GM18519 (cell line): ENCODE data around the gene MTLN.
"Not testable (repeated sequence)": the region's sequence is repeated elsewhere in the genome, so short reads cannot be mapped to it uniquely, and the experiment has no call there.

ENCODE experiments used
- ATAC-seq: cut with Tn5 transposase; IDR thresholded peaks from one replicate; pipeline ENCODE4 v1.9.1; 2021; ENCODE audit warnings: mild to moderate bottlenecking, moderate library complexity; ENCODE audit not compliant: unreplicated experiment, low FRiP score

The MTLN gene, protein sequence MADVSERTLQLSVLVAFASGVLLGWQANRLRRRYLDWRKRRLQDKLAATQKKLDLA

GRCh38 chr2:110211938-110212858 lies at the start of gene MTLN:
Gene MTLN (minus strand): TSS chr2:110212547. CDS start chr2:110212525, 22 bp downstream.
- peak; percentile 70 for ATAC-seq

DNA sequence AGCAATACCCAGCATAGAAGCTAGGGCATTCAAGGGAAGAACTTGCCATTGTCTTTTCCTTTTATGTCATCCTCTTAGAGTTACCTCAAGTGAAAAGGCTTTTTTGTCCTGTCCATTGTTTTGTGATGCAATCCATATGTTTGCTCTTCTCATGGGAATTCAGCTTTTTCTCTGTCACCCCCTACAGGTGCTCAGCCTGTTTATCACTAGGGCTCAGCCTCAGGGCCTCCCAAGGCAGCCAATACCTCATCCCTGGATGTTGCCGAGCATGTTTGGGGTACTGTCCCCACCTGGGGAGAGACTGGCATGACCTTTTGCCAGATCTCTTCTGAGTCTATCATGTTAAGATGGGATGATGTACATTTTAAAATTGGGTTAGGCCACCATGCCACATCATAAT lies 49.6 kb upstream of the MTLN start:
- ATAC-seq = not testable (repeated sequence)

DNA sequence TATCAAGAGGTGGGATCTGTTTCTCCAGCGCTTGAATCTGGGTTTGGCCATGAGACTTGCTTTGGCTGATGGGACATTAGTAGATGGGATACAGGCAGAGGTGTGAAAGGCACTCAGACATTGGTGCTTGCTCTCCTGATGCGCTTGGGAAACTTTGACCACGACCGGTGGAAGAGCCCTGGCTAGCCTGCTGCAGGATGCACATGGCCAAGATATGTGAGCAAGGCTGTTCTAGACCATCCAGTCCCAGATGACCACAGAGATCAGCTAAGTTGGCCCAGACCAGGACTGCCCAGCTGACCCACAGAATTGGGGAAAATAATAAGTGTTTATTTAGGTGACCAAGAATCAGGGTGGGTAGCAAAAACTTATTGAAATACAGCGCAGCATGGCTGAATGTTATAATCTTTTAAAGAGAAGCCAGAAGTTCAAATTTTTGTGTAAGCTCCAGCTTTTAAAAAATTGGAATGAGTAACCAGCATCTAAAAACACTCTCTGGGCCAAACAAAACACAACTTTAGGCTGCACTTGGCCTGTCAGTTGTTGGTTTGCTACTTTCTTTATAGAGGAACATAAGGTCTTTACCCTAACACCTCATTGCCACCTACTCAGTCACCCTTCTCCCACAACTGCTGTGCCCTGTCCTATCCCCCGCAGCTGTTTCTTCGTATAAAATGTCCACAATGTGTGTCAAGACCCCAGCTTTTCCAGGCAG lies 35.9 kb upstream of the MTLN start:
- not testable (repeated sequence) for ATAC-seq

GRCh38 chr2:110245488-110246435 lies 33.4 kb upstream of the MTLN start:
- ATAC-seq = not testable (repeated sequence)

DNA sequence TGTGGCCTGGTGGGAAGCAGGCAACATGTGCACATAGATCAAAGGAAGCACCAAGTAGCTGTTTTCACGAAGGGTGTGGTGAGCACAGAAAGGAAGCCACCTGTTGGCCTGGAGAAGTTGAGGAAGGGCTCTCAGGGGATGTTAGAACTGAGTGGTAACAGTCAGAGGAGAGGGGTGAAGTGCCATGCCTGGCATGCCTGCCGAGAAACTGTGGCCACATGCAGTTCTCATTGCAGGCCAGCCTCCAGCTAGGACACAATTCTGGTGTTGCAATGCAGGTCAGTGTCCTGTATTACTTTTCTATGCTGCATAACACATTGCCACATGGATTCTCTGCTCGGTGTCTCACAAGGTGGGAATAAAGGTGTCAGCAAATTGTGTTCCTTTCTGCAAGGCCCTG lies 30.9 kb upstream of the MTLN start:
- ATAC-seq = not testable (repeated sequence)

GRCh38 chr2:110234514-110234913 lies 22.2 kb upstream of the MTLN start:
- not testable (repeated sequence) for ATAC-seq

DNA sequence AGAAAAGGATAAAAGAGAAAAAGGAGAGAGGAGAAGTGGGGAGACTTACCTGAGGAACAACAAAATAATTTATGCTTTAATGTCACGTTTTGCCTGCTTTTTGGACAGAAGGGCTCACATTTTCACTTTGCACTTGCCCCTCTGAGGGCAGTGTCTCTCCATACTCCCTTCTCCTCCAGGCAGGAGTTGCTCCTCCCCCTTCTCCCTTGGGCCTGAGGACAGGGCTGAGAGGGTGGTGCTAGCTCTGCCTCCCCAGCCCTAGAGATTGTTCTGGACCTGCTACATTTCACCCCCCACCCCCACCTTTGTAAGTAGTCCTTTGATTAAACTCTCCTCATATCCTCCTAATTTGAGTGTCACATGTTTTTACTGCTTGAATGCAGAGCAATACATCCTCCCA lies 17.5 kb upstream of the MTLN start:
- ATAC-seq = not testable (repeated sequence)

GRCh38 chr2:110222626-110223025 lies 10.3 kb upstream of the MTLN start:
- not testable (repeated sequence) for ATAC-seq

DNA sequence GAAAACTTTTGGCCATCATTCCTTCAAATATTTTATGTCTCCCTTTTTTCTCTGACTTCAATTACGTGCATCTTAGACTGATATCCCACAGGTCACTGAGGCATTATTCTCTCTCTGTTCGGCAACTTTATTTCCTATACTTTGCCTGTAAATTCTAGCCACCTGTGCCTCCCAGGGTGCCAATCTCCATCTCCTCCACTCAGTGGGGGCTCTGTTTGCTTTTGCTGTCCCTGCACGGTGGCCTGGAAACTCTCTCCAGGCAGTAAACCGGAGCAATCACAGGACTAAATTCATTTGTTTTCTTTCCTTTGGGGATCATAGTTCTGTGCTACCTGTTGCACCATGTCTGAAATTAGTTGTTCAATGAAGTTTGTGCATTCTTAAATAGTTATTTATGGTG lies 9.6 kb upstream of the MTLN start:
- ATAC-seq = no peak

GRCh38 chr2:110220190-110220564 lies 7.8 kb upstream of the MTLN start:
- ATAC-seq = no peak

DNA sequence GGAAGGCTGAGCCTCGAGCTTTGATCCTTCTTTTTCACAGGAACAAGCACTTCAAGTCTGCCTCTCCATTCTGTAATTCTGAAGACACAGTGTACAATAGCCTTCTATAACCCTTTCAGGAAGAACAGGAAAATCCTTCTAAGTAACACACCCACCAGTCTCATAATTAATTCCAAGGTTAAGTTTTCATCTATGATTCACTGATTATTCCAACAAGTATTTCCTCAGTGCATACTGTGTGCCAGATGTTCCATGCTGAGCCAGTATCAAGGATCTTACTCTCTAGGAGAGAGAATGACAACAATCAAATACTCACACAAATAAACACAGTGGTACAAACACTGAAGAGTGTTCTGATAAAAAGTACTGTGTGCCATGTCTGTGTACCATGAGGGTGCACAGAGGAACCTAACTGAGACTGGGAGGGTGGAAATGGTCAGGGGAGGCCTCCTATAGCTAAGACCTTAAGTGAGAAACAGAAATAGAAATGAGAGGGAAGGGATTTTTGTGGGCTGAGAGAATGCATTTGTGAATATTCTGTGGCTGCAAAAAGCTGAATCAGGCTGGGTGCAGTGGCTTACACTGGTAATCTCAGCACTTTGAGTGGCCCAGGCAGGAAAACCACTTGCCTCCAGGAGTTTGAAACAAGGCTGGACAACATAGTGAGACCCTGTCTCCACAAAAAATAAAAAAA lies 7.3 kb upstream of the MTLN start:
- no peak for ATAC-seq

DNA sequence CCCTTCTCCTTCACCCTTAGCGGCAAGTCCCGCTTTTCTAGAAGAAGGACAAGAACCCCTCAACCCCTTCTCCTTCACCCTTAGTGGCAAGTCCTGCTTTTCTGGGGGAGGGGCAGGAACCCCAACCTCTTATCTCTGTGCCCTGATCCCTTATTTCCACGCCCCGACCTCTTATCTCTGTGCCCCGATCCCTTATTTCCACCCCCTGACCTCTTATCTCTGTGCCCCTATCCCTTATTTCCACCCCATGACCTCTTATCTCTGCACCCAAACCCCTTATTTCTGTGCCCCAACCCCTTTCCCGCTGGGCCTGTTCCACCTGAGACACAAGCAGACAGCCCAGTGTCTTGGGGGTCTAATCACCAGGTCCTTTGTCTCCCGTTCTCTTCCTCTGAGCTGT lies 6.5 kb upstream of the MTLN start:
- not testable (repeated sequence) for ATAC-seq

GRCh38 chr2:110216803-110217202 lies 4.5 kb upstream of the MTLN start:
- ATAC-seq = no peak

DNA sequence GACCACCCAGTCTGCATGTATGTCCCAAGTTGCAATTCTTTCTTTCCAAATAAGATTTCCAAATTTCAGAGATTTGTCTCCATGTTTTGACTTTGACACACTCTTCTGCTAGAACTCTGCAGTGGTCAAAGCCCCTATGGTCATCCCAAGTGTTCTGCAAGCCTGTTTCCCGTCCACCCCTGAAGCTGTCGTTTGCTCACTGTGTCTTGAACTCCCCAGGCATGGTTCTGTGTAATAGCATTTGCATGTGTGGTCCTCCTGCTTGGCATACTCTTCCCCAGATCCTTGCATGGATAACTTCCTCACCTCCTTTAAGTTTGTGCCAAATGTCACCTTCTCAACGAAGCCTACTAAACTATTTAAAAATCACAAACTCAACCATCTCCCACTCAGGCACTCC lies 3.9 kb upstream of the MTLN start:
- ATAC-seq = no peak

DNA sequence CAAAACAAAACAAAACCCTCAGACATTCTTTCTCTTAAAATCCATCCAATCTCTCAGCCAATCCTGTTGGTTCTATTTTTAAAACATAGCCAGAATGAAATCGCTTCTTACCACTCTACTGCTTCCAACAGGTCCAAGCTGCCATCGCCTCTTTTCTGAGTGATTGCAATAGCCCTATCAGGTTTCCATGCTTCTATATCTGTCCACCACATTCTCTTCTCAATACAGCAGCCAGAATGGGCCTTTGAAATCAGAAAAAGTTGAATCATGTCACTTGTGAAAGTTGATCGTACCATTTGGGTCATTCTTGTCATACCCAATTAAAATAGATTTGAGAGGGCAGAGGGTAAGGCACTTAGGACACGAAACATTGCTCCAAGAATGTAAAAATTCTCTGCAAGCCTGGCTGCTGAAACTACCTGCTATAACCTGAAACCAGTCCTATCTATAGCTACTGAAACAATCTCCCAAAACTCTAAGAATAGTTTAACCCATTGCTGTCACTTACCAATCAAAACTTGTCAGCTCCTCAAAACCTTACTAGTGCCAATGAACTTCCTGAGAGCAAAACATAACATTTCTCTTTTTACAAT lies 3.3 kb upstream of the MTLN start:
- ATAC-seq = no peak

GRCh38 chr2:110215091-110215490 lies 2.7 kb upstream of the MTLN start:
- no peak for ATAC-seq

- not testable (repeated sequence) for ATAC-seq
Observed at GRCh38 chr2:110213522-110213921, 1.2 kb upstream of the MTLN start.

DNA sequence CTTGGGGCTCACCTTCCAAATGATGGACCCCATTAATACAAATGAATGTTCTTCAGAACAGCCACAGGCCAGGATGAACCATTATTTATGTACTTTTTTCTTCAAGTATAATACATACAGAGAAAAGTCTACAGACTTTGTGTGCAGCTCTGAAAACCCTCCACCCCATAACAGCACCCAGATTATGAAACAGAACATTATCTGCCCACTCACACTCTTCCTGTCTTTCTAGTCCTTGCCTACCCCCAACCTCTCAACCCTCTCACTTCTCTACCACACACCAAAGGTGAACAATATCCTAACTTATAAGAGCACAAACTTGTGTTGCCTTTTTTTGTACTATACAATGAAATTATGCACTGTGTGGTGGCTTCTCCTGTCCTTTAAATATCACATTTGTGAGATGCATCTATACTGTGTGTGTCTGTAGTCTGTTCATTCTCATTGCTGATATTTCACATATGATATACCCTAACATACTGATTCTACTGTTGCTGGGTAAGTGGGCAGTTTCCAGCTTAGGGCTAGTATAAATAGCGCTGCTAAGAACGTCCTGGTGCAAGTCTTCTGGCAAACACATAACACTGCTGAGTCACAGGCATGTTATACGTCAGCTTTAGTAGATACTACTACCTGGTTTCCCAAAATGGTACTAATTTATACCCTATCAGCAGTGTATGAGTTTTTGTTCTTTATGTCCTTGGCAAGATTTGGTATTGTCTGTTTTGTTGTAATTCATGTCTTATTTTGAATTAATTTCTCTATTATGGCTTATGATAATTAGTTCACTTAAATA lies 6.5 kb downstream of the MTLN start:
- ATAC-seq = no peak
